SK-N-SH treated with all-trans-retinoic acid at 6 μM for 48 hours (cell line): ENCODE measurements around the gene GBP1.
"Not testable (repeated sequence)": the region's sequence is repeated elsewhere in the genome, so short reads cannot be mapped to it uniquely, and the experiment has no call there.

Source experiments
- ATAC-seq: fragments of 200-7000 bp; cut with Tn5 transposase; 3 replicates; pipeline ENCODE4 v1.9.1; 2020; ENCODE audit warnings: mild to moderate bottlenecking, moderate library complexity
- ARNTL ChIP-seq: fragments of 450-650 bp; formaldehyde crosslinking; IDR thresholded peaks from 2 replicates; pipeline ENCODE4 v1.5.0; 2020; ENCODE audit warnings: low read depth, mild to moderate bottlenecking, moderate library complexity, borderline replicate concordance
- BACH2 ChIP-seq: fragments of 250-450 bp; sonication (Bioruptor Pico); IDR thresholded peaks from 2 replicates; pipeline ENCODE4 v1.9.0; 2021; ENCODE audit warnings: mild to moderate bottlenecking, borderline replicate concordance
- CREB5 ChIP-seq: fragments of 250-450 bp; sonication (Bioruptor Pico); IDR thresholded peaks from 2 replicates; pipeline ENCODE4 v1.5.1; 2020; ENCODE audit warnings: low read depth, mild to moderate bottlenecking, moderate library complexity
- CSDC2 ChIP-seq: fragments of 250-450 bp; sonication (Bioruptor Pico); IDR thresholded peaks from 2 replicates; pipeline ENCODE4 v1.5.0; 2020; ENCODE audit warnings: mild to moderate bottlenecking, moderate library complexity
- CSRNP3 ChIP-seq: fragments of 250-450 bp; sonication (Bioruptor Pico); IDR thresholded peaks from 2 replicates; pipeline ENCODE4 v1.5.1; 2021; ENCODE audit warnings: mild to moderate bottlenecking, moderate library complexity
- ESRRG ChIP-seq: fragments of 250-450 bp; sonication (Bioruptor Pico); IDR thresholded peaks from 2 replicates; pipeline ENCODE4 v1.6.1; 2021; ENCODE audit warnings: mild to moderate bottlenecking
- GLIS3 ChIP-seq: fragments of 250-450 bp; sonication (Bioruptor Pico); IDR thresholded peaks from 2 replicates; pipeline ENCODE4 v1.5.0; 2020; ENCODE audit warnings: mild to moderate bottlenecking, moderate library complexity
- ISL1 ChIP-seq: fragments of 250-450 bp; sonication (Bioruptor Pico); IDR thresholded peaks from 2 replicates; pipeline ENCODE4 v2.1.2; 2022; ENCODE audit warnings: mild to moderate bottlenecking, moderate library complexity
- OSR1 ChIP-seq: fragments of 250-450 bp; sonication (Bioruptor Pico); IDR thresholded peaks from 2 replicates; pipeline ENCODE4 v1.8.0; 2022; ENCODE audit warnings: moderate library complexity, mild to moderate bottlenecking, inconsistent platforms
- PATZ1 ChIP-seq: fragments of 250-450 bp; sonication (Bioruptor Pico); IDR thresholded peaks from 2 replicates; pipeline ENCODE4 v1.8.0; 2020; ENCODE audit warnings: mild to moderate bottlenecking, moderate library complexity, borderline replicate concordance
- POU6F1 ChIP-seq: fragments of 250-450 bp; sonication (Bioruptor Pico); IDR thresholded peaks from 2 replicates; pipeline ENCODE4 v1.8.0; 2021; ENCODE audit warnings: low read depth, mild to moderate bottlenecking, moderate library complexity, borderline replicate concordance
- PPARA ChIP-seq: fragments of 250-450 bp; sonication (Bioruptor Pico); IDR thresholded peaks from 2 replicates; pipeline ENCODE4 v1.5.0; 2020; ENCODE audit warnings: mild to moderate bottlenecking, borderline replicate concordance
- RARB ChIP-seq: fragments of 250-450 bp; sonication (Bioruptor Pico); IDR thresholded peaks from 2 replicates; pipeline ENCODE4 v1.8.0; 2021; ENCODE audit warnings: mild to moderate bottlenecking, moderate library complexity
- SNAI2 ChIP-seq: fragments of 250-450 bp; sonication (Bioruptor Pico); IDR thresholded peaks from 2 replicates; pipeline ENCODE4 v1.5.0; 2020; ENCODE audit warnings: mild to moderate bottlenecking, moderate library complexity
- TCF4 ChIP-seq: fragments of 250-450 bp; sonication (Bioruptor Pico); IDR thresholded peaks from 2 replicates; pipeline ENCODE4 v1.8.0; 2021; ENCODE audit warnings: mild to moderate bottlenecking, moderate library complexity, borderline replicate concordance
- TOX ChIP-seq: fragments of 250-450 bp; sonication (Bioruptor Pico); IDR thresholded peaks from 2 replicates; pipeline ENCODE4 v1.8.0; 2021; ENCODE audit warnings: mild to moderate bottlenecking, moderate library complexity, borderline replicate concordance
- ZC3H10 ChIP-seq: fragments of 250-450 bp; sonication (Bioruptor Pico); IDR thresholded peaks from 2 replicates; pipeline ENCODE4 v1.5.1; 2021; ENCODE audit warnings: mild to moderate bottlenecking, moderate library complexity
- ZFP3 ChIP-seq: fragments of 250-450 bp; sonication (Bioruptor Pico); IDR thresholded peaks from 2 replicates; pipeline ENCODE4 v1.5.0; 2020; ENCODE audit warnings: mild to moderate bottlenecking, moderate library complexity
- ZFP30 ChIP-seq: fragments of 450-650 bp; formaldehyde crosslinking; IDR thresholded peaks from 2 replicates; pipeline ENCODE4 v1.5.0; 2022; ENCODE audit warnings: mild to moderate bottlenecking, moderate library complexity
- ZNF565 ChIP-seq: fragments of 450-650 bp; formaldehyde crosslinking; conservative IDR thresholded peaks from 2 replicates; pipeline ENCODE4 v1.5.0; 2020; ENCODE audit warnings: low read depth, mild to moderate bottlenecking, moderate library complexity

The GBP1 gene

GRCh38 chr1:89025928-89026327 is 39.1 kb downstream of the GBP1 start:
- TF ChIP-seq ZFP3 (CRISPR knock-in tag): no peak
- TF ChIP-seq ZFP30 (CRISPR knock-in tag): no peak
- ATAC-seq: no peak

- peak; percentile 22; the same call in 2 of the 3 replicates for ATAC-seq
- TF ChIP-seq ESRRG (CRISPR knock-in tag): no peak
Measured at GRCh38 chr1:89023026-89023425, 42.0 kb downstream of the GBP1 start.

- ATAC-seq: peak; percentile 90
- TF ChIP-seq ZFP3 (CRISPR knock-in tag) (no peak), ISL1 (CRISPR knock-in tag) (0 out of 2 replicates have a peak, but pooled peaks have one; percentile 12)
Measured at GRCh38 chr1:89022167-89022959, 42.6 kb downstream of the GBP1 start, which contains the start of gene GBP3. Gene GBP3, minus strand, starts transcription at chr1:89022866. Its CDS starts 2,145 bp downstream, at chr1:89020721.

- ATAC-seq: not testable (repeated sequence)
Measured at GRCh38 chr1:89018318-89018717, 46.7 kb downstream of the GBP1 start.

GRCh38 chr1:89008511-89008910 is 56.5 kb downstream of the GBP1 start:
- TF ChIP-seq GLIS3 (CRISPR knock-in tag) (no peak), ZFP30 (CRISPR knock-in tag) (no peak), PPARA (CRISPR knock-in tag) (no peak), CSRNP3 (no peak), POU6F1 (no peak)
- no peak for ATAC-seq

GRCh38 chr1:89005286-89006151 is 59.5 kb downstream of the GBP1 start:
- no peak for ATAC-seq
- TF ChIP-seq CREB5 (CRISPR knock-in tag) (no peak), PPARA (CRISPR knock-in tag) (no peak), CSRNP3 (no peak), OSR1 (CRISPR knock-in tag) (no peak), ESRRG (CRISPR knock-in tag) (no peak), RARB (no peak), ARNTL (CRISPR knock-in tag) (no peak), TOX (CRISPR knock-in tag) (no peak), ZC3H10 (no peak), CSDC2 (CRISPR knock-in tag) (no peak), ZNF565 (no peak), BACH2 (no peak), ISL1 (CRISPR knock-in tag) (no peak), POU6F1 (no peak), SNAI2 (no peak), TCF4 (CRISPR knock-in tag) (no peak), PATZ1 (CRISPR knock-in tag) (no peak)
